ENCODE data around the gene TMEM219. TPM values are rescaled to one million over a fixed set of nuclear protein-coding genes. Genes with fewer than 3 reads are reported as not detected.

TMEM219 gene
- total RNA-seq, 2 experiments from 2014 or later, result 31.9 to 35.5 TPM

DNA sequence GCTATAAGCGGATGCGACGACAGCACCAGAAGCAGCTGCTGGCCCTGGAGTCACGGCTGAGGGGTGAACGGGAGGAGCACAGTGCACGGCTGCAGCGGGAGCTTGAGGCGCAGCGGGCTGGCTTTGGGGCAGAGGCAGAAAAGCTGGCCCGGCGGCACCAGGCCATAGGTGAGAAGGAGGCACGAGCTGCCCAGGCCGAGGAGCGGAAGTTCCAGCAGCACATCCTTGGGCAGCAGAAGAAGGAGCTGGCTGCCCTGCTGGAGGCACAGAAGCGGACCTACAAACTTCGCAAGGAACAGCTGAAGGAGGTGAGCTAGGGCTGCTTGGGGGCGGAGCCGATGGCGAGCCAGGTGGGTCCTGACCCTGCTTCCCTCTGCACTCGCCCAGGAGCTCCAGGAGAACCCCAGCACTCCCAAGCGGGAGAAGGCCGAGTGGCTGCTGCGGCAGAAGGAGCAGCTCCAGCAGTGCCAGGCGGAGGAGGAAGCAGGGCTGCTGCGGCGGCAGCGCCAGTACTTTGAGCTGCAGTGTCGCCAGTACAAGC is 23.5 kb downstream of the TMEM219 start:
- H3K36me3 Mint-ChIP-seq (ENCODE audit: low read depth), result peaks cover 22% of the 10 kb centered on the region
- no peak for DNase-seq
- no peaks in the 10 kb centered on the region for H3K9me3 Mint-ChIP-seq
- H3K27ac Mint-ChIP-seq, result no peak overlapping the region
- H3K4me3 Mint-ChIP-seq, result no peak overlapping the region
- no peaks in the 10 kb centered on the region for H3K27me3 Mint-ChIP-seq (ENCODE audit: low read depth)
- intact Hi-C loops (cut with micrococcal nuclease), result no loop called here
- no peaks in the 10 kb centered on the region for H3K4me1 Mint-ChIP-seq (ENCODE audit: low read depth)
- CTCF ChIA-PET, result interaction anchor here (0.6 to 0.8 kb wide), 3 partner anchors 85 to 137 kb away, joined by 3 read pairs; partner anchors contain the start of gene CDIPT

DNA sequence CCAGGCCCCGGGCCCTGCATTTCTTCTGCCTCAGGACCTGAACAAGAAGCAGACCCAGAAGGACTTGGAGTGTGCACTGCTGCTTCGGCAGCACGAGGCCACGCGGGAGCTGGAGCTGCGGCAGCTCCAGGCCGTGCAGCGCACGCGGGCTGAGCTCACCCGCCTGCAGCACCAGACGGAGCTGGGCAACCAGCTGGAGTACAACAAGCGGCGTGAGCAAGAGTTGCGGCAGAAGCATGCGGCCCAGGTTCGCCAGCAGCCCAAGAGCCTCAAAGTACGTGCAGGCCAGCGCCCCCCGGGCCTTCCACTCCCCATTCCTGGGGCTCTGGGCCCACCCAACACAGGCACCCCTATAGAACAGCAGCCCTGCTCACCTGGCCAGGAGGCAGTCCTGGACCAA is 24.4 kb downstream of the TMEM219 start:
- Mint-ChIP-seq H3K9me3 (no peaks in the 10 kb centered on the region), H3K27me3 (ENCODE audit: low read depth) (no peaks in the 10 kb centered on the region), H3K4me3 (no peak overlapping the region), H3K36me3 (ENCODE audit: low read depth) (peaks cover 23% of the 10 kb centered on the region), H3K27ac (no peak overlapping the region), H3K4me1 (ENCODE audit: low read depth) (no peaks in the 10 kb centered on the region)
- intact Hi-C loops (cut with micrococcal nuclease), result no loop called here
- DNase-seq, result no peak
- CTCF ChIA-PET, result interaction anchor here (0.6 to 0.7 kb wide), 2 partner anchors 86 to 123 kb away, joined by 3 read pairs; partner anchors contain the start of gene CDIPT

DNA sequence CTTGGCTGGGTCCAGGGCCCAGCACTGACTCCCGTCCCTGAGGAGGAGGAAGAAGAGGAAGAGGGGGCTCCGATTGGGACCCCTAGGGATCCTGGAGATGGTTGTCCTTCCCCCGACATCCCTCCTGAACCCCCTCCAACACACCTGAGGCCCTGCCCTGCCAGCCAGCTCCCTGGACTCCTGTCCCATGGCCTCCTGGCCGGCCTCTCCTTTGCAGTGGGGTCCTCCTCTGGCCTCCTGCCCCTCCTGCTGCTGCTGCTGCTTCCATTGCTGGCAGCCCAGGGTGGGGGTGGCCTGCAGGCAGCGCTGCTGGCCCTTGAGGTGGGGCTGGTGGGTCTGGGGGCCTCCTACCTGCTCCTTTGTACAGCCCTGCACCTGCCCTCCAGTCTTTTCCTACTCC is 25.1 kb downstream of the TMEM219 start:
- Mint-ChIP-seq H3K4me1 (ENCODE audit: low read depth) (no peaks in the 10 kb centered on the region), H3K27ac (no peak overlapping the region), H3K4me3 (no peak overlapping the region), H3K27me3 (ENCODE audit: low read depth) (no peaks in the 10 kb centered on the region), H3K36me3 (ENCODE audit: low read depth) (peaks cover 23% of the 10 kb centered on the region), H3K9me3 (no peaks in the 10 kb centered on the region)
- no peak for DNase-seq
- CTCF ChIA-PET, result no interaction called here
- intact Hi-C loops (cut with micrococcal nuclease), result no loop called here

DNA sequence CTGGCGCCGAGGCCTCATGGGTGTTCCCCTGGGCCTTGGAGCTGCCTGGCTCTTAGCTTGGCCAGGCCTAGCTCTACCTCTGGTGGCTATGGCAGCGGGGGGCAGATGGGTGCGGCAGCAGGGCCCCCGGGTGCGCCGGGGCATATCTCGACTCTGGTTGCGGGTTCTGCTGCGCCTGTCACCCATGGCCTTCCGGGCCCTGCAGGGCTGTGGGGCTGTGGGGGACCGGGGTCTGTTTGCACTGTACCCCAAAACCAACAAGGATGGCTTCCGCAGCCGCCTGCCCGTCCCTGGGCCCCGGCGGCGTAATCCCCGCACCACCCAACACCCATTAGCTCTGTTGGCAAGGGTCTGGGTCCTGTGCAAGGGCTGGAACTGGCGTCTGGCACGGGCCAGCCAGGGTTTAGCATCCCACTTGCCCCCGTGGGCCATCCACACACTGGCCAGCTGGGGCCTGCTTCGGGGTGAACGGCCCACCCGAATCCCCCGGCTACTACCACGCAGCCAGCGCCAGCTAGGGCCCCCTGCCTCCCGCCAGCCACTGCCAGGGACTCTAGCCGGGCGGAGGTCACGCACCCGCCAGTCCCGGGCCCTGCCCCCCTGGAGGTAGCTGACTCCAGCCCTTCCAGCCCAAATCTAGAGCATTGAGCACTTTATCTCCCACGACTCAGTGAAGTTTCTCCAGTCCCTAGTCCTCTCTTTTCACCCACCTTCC is 25.6 kb downstream of the TMEM219 start:
- H3K4me1 Mint-ChIP-seq (ENCODE audit: low read depth), result no peaks in the 10 kb centered on the region
- H3K27me3 Mint-ChIP-seq (ENCODE audit: low read depth), result no peaks in the 10 kb centered on the region
- no peak overlapping the region for H3K27ac Mint-ChIP-seq
- H3K4me3 Mint-ChIP-seq, result no peak overlapping the region
- intact Hi-C loops (cut with micrococcal nuclease), result no loop called here
- H3K36me3 Mint-ChIP-seq (ENCODE audit: low read depth), result peaks cover 19% of the 10 kb centered on the region
- no peaks in the 10 kb centered on the region for H3K9me3 Mint-ChIP-seq
- CTCF ChIA-PET, result interaction anchor here (1.1 kb wide), 1 partner anchor 139 kb away, joined by 3 read pairs; no protein-coding TSS in a partner anchor
- DNase-seq, result no peak

DNA sequence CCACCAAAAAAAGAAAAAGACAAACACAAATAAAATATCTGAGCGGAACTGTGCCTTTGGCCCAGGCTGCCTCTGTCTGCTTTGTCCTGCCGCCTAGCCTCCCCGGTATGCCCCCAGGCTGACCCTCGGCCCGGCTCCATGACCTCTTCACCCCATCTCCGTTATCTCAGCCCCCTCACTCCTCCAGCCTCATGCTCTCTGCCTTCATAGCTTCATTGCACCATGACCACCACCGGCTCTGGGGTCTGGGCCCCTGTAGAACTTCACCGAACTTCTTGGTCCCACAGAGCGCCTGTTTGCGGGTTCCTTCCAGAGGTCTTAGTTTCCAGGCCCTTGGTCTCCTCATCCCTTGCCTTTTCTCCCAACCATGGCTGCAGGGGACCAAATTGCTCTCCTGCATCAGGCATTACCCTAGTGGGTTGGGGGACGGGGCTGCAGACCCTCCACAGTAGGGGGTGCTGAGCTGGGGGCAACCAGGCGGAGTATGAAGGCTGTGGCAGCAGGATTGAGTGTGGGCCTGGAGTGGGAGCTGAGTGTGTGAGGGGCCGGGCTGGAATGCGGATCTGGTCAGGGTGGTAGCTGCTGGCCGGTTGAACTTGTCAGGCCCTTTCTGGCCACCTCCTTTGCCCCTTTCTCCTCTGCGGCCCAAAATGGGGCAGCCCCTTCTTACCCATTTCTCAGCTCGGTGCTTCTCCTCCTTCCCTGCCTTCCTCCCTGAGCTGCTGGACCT is 26.6 kb downstream of the TMEM219 start:
- intact Hi-C loops (cut with micrococcal nuclease), result no loop called here
- H3K36me3 Mint-ChIP-seq (ENCODE audit: low read depth), result peaks cover 20% of the 10 kb centered on the region
- CTCF ChIA-PET, result interaction anchor here (1.1 to 1.4 kb wide), 2 partner anchors 44 to 140 kb away, joined by 3 read pairs; no protein-coding TSS in a partner anchor
- H3K4me3 Mint-ChIP-seq, result no peak overlapping the region
- no peak for DNase-seq
- no peaks in the 10 kb centered on the region for H3K9me3 Mint-ChIP-seq
- H3K4me1 Mint-ChIP-seq (ENCODE audit: low read depth), result no peaks in the 10 kb centered on the region
- H3K27ac Mint-ChIP-seq, result no peak overlapping the region
- no peaks in the 10 kb centered on the region for H3K27me3 Mint-ChIP-seq (ENCODE audit: low read depth)

DNA sequence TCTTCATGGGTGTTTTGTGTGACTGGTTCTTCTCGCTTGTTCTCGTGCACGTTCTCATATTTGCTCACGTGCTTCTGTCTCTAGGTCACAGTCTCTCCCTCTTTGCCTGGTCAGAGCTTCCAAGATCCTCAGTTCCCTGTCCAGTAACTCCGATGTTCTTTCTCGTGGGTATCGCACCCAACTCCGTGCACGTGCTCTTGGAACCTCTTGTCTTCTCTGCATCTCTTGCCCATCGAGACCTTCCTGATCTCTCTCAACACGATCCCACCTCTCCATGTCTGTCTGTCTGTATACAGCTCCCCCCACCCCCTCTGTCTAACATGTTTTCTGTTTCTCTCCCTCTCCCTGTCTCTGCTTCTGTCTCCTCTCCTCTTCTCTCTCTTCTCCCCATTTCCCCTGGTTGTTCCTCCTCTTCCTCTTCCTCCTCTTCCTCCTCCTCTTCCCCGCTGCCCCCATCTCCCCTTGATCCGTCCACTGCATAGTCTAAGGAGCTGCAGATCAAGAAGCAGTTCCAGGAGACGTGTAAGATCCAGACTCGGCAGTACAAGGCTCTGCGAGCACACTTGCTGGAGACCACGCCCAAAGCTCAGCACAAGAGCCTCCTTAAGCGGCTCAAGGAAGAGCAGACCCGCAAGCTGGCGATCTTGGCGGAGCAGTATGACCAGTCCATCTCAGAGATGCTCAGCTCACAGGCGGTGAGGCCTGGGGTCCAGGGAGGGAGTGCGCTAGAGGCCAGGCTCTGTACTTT is 27.4 kb downstream of the TMEM219 start:
- intact Hi-C loops (cut with micrococcal nuclease), result no loop called here
- no peaks in the 10 kb centered on the region for H3K27me3 Mint-ChIP-seq (ENCODE audit: low read depth)
- H3K4me1 Mint-ChIP-seq (ENCODE audit: low read depth), result peaks cover 5% of the 10 kb centered on the region
- CTCF ChIA-PET, result interaction anchor here (0.6 to 1.4 kb wide), 2 partner anchors 43 to 66 kb away, joined by 3 read pairs; no protein-coding TSS in a partner anchor
- DNase-seq, result no peak
- H3K4me3 Mint-ChIP-seq, result no peak overlapping the region
- H3K27ac Mint-ChIP-seq, result no peak overlapping the region
- H3K36me3 Mint-ChIP-seq (ENCODE audit: low read depth), result peaks cover 24% of the 10 kb centered on the region
- no peaks in the 10 kb centered on the region for H3K9me3 Mint-ChIP-seq

DNA sequence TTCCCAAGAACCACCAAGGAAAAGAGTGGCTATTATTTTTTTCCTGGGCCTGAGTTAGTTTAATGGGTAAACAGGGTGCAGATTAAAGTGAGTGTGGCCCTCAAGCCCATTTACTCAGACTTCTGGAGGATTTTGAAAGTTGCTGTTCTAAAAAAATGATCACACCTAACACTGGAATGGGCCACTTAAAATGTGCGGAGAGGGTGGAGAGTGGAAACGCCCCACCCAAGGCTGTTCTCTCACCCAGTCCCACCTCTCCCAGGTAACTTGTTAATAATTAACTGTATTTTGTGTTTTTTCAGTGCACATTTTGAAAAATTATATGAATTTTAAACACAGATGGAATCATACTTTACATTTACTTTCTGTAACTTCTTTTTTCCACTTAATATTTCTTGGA is 28.2 kb downstream of the TMEM219 start:
- intact Hi-C loops (cut with micrococcal nuclease), result no loop called here
- Mint-ChIP-seq H3K9me3 (no peaks in the 10 kb centered on the region), H3K27ac (no peak overlapping the region), H3K27me3 (ENCODE audit: low read depth) (no peaks in the 10 kb centered on the region), H3K36me3 (ENCODE audit: low read depth) (peaks cover 26% of the 10 kb centered on the region), H3K4me1 (ENCODE audit: low read depth) (peaks cover 13% of the 10 kb centered on the region), H3K4me3 (no peak overlapping the region)
- DNase-seq, result no peak
- CTCF ChIA-PET, result no interaction called here

DNA sequence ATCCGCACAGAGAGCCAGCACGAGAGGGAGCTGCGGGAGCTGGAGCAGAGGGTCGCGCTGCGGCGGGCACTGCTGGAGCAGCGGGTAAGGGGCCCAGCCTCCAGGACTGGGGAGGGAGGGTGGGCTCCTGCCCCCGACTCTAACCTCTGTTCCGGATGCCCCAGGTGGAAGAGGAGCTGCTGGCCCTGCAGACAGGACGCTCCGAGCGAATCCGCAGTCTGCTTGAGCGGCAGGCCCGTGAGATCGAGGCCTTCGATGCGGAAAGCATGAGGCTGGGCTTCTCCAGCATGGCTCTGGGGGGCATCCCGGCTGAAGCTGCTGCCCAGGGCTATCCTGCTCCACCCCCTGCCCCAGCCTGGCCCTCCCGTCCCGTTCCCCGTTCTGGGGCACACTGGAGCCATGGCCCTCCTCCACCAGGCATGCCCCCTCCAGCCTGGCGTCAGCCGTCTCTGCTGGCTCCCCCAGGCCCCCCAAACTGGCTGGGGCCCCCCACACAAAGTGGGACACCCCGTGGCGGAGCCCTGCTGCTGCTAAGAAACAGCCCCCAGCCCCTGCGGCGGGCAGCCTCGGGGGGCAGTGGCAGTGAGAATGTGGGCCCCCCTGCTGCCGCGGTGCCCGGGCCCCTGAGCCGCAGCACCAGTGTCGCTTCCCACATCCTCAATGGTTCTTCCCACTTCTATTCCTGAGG is 29.1 kb downstream of the TMEM219 start:
- Mint-ChIP-seq H3K27me3 (ENCODE audit: low read depth) (no peaks in the 10 kb centered on the region), H3K27ac (no peak overlapping the region), H3K4me1 (ENCODE audit: low read depth) (peaks cover 15% of the 10 kb centered on the region), H3K4me3 (no peak overlapping the region), H3K9me3 (no peaks in the 10 kb centered on the region), H3K36me3 (ENCODE audit: low read depth) (peaks cover 28% of the 10 kb centered on the region)
- intact Hi-C loops (cut with micrococcal nuclease), result no loop called here
- DNase-seq, result no peak
- CTCF ChIA-PET, result no interaction called here

DNA sequence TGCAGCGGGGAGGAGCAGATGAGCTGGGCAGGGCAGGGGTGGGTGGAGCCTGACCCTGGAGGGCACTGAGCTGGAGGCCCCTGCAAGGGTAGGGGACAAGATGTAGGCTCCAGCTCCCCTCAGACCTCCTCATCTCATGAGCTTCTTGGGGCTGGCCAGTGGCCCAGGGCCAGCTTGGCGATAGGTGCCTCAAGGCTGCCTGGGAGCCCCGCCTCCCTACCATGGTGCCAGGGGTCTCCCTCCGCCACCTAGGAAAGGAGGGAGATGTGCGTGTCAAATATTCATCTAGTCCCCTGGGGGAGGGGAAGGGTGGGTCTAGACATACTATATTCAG is 29.7 kb downstream of the TMEM219 start:
- H3K9me3 Mint-ChIP-seq, result no peaks in the 10 kb centered on the region
- CTCF ChIA-PET, result no interaction called here
- no peaks in the 10 kb centered on the region for H3K27me3 Mint-ChIP-seq (ENCODE audit: low read depth)
- DNase-seq, result no peak
- H3K27ac Mint-ChIP-seq, result no peak overlapping the region
- no peak overlapping the region for H3K4me3 Mint-ChIP-seq
- intact Hi-C loops (cut with micrococcal nuclease), result no loop called here
- H3K36me3 Mint-ChIP-seq (ENCODE audit: low read depth), result peaks cover 29% of the 10 kb centered on the region
- H3K4me1 Mint-ChIP-seq (ENCODE audit: low read depth), result peaks cover 15% of the 10 kb centered on the region

GRCh38 chr16:29992344-29992967 is 30.6 kb downstream of the TMEM219 start:
- H3K36me3 Mint-ChIP-seq (ENCODE audit: low read depth), result peaks cover 33% of the 10 kb centered on the region
- CTCF ChIA-PET, result interaction anchor here (1.3 to 2.1 kb wide), 2 partner anchors 14 to 39 kb away, joined by 5 read pairs; no protein-coding TSS in a partner anchor
- H3K9me3 Mint-ChIP-seq, result no peaks in the 10 kb centered on the region
- H3K4me1 Mint-ChIP-seq (ENCODE audit: low read depth), result peaks cover 19% of the 10 kb centered on the region
- H3K27me3 Mint-ChIP-seq (ENCODE audit: low read depth), result no peaks in the 10 kb centered on the region
- peak overlapping the region; percentile 9 for H3K4me3 Mint-ChIP-seq
- DNase-seq, result no peak
- intact Hi-C loops (cut with micrococcal nuclease), result no loop called here
- H3K27ac Mint-ChIP-seq, result peak overlapping the region; percentile 63

- H3K4me1 Mint-ChIP-seq (ENCODE audit: low read depth), result peaks cover 25% of the 10 kb centered on the region
- H3K27ac Mint-ChIP-seq, result peak overlapping the region; percentile 98
- H3K36me3 Mint-ChIP-seq (ENCODE audit: low read depth), result peaks cover 38% of the 10 kb centered on the region
- H3K27me3 Mint-ChIP-seq (ENCODE audit: low read depth), result no peaks in the 10 kb centered on the region
- intact Hi-C loops (cut with micrococcal nuclease), result no loop called here
- no peak overlapping the region for H3K4me3 Mint-ChIP-seq
- CTCF ChIA-PET, result interaction anchor here (1.3 to 2.1 kb wide), 2 partner anchors 13 to 39 kb away, joined by 5 read pairs; no protein-coding TSS in a partner anchor
- H3K9me3 Mint-ChIP-seq, result no peaks in the 10 kb centered on the region
- DNase-seq, result no peak
Observed at GRCh38 chr16:29993191-29993902, 31.5 kb downstream of the TMEM219 start.
